SK-N-SH (cell line): ENCODE data around the gene BBS9. TPM values are rescaled to one million over a fixed set of nuclear protein-coding genes. Genes with fewer than 3 reads are reported as not detected.

Experiments
- CTCF ChIA-PET: fragments of 300-600, 350-600 bp; formaldehyde crosslinking; extraction: SDS; loops from one replicate; lab custom pipeline; 2021; lab: Yijun Ruan, JAX
- POLR2A ChIA-PET: fragments of 350-600 bp; sonication (Branson Sonifier 250); formaldehyde crosslinking; extraction: SDS; loops from one replicate; lab custom pipeline; 2020; ENCODE audit warnings: antibody characterized with exemption, inconsistent platforms; lab: Yijun Ruan, JAX
- DNase-seq: peaks from one replicate; pipeline ENCODE4 v3.0.0; 2012
- H2AFZ ChIP-seq: fragments of 200-600 bp; sonication (generic); 2 replicates; pipeline ENCODE4 v1.8.1; 2016; ENCODE audit warnings: antibody characterized with exemption, mild to moderate bottlenecking, low read depth
- H3F3A ChIP-seq: fragments of 200-600 bp; sonication (generic); replicated peaks from 2 replicates; pipeline ENCODE3; 2016; ENCODE audit warnings: antibody characterized with exemption, mild to moderate bottlenecking; ENCODE audit not compliant: insufficient read depth
- H3K27ac ChIP-seq, 2 experiments: fragments of 200-500 bp in 1 of 2; fragments of 200-600 bp in 1 of 2; sonication (Bioruptor generic) in 1 of 2; sonication (generic), shearing (Covaris generic) in 1 of 2; 2 replicates each; pipeline versions ENCODE4 v1.5.1 to v1.6.1; 2014 to 2016; ENCODE audit warnings: low read depth in 2 of 2, inconsistent platforms in 1 of 2, low read length in 1 of 2, mild to moderate bottlenecking in 1 of 2, mixed read lengths in 1 of 2
- H3K27me3 ChIP-seq: fragments of 200-600 bp; sonication (generic), shearing (Covaris generic); 2 replicates; pipeline ENCODE4 v1.6.1; 2016; ENCODE audit warnings: mixed run types; ENCODE audit not compliant: insufficient read depth
- H3K36me3 ChIP-seq, 2 experiments: fragments of 200-500 bp in 1 of 2; fragments of 200-600 bp in 1 of 2; sonication (Bioruptor generic) in 1 of 2; sonication (generic) in 1 of 2; replicated peaks in 1 of 2; 2 replicates each; pipeline versions ENCODE3 to v1.5.1; 2014 to 2016; ENCODE audit warnings: low read length in 1 of 2, mild to moderate bottlenecking in 1 of 2; ENCODE audit not compliant: insufficient read depth in 2 of 2, control insufficient read depth in 1 of 2
- H3K4me1 ChIP-seq, 2 experiments: fragments of 200-500 bp in 1 of 2; fragments of 200-600 bp in 1 of 2; sonication (Bioruptor generic) in 1 of 2; sonication (generic), shearing (Covaris generic) in 1 of 2; 2 replicates each; pipeline versions ENCODE4 v1.5.1 to v1.6.1; 2014 to 2016; ENCODE audit warnings: low read depth in 1 of 2, low read length in 1 of 2, mixed run types in 1 of 2; ENCODE audit not compliant: insufficient read depth in 2 of 2, control insufficient read depth in 1 of 2
- H3K4me2 ChIP-seq: fragments of 200-600 bp; sonication (generic), shearing (Covaris generic); 2 replicates; pipeline ENCODE4 v1.6.1; 2017; ENCODE audit warnings: mixed run types
- H3K4me3 ChIP-seq, 2 experiments: fragments of 200-500 bp in 1 of 2; fragments of 200-600 bp in 1 of 2; sonication (Bioruptor generic) in 1 of 2; sonication (generic), shearing (Covaris generic) in 1 of 2; 2 replicates each; pipeline versions ENCODE4 v1.5.1 to v1.8.1; 2014 to 2016; ENCODE audit warnings: low read depth in 2 of 2, inconsistent platforms in 1 of 2, low read length in 1 of 2, mild to moderate bottlenecking in 1 of 2, mixed read lengths in 1 of 2, moderate library complexity in 1 of 2
- H3K79me2 ChIP-seq: fragments of 200-600 bp; sonication (generic); 2 replicates; pipeline ENCODE4 v1.8.1; 2017; ENCODE audit warnings: mild to moderate bottlenecking; ENCODE audit not compliant: insufficient read depth
- H3K9ac ChIP-seq: fragments of 200-600 bp; sonication (generic); 2 replicates; pipeline ENCODE4 v1.6.1; 2017; ENCODE audit warnings: mixed run types
- H3K9me2 ChIP-seq: fragments of 200-600 bp; sonication (generic); 2 replicates; pipeline ENCODE4 v1.6.1; 2017; ENCODE audit warnings: mixed run types
- H3K9me3 ChIP-seq: fragments of 200-600 bp; sonication (generic); 2 replicates; pipeline ENCODE4 v1.6.1; 2017; ENCODE audit warnings: mixed run types, mild to moderate bottlenecking, moderate library complexity
- H4K20me1 ChIP-seq: fragments of 200-600 bp; sonication (generic); 2 replicates; pipeline ENCODE4 v1.6.1; 2017; ENCODE audit warnings: mild to moderate bottlenecking, mixed run types; ENCODE audit not compliant: insufficient read depth
- FOXJ3 ChIP-seq: sonication (generic); formaldehyde crosslinking; IDR thresholded peaks from 2 replicates; pipeline ENCODE4 v1.5.1; 2020; ENCODE audit warnings: mild to moderate bottlenecking, missing genetic modification reagents
- GATA2 ChIP-seq: sonication (generic); formaldehyde crosslinking; IDR thresholded peaks from 2 replicates; pipeline ENCODE4 v1.5.0; 2020; ENCODE audit warnings: mild to moderate bottlenecking, missing genetic modification reagents
- IRF3 ChIP-seq: fragments of 150-350 bp; IDR thresholded peaks from 2 replicates; pipeline ENCODE4 v1.6.1; 2016; ENCODE audit warnings: mild to moderate bottlenecking, low read depth, low read length
- JUND ChIP-seq: IDR thresholded peaks from 2 replicates; pipeline ENCODE4 v1.4.0; 2012
- MXI1 ChIP-seq: IDR thresholded peaks from 2 replicates; pipeline ENCODE4 v1.6.1; 2012; ENCODE audit warnings: mild to moderate bottlenecking, low read depth, low read length, improper control_type of control experiment
- NRF1 ChIP-seq: IDR thresholded peaks from 2 replicates; pipeline ENCODE4 v1.6.1; 2012; ENCODE audit warnings: low read depth, mild to moderate bottlenecking, low read length
- POLR2AphosphoS5 ChIP-seq: IDR thresholded peaks from 2 replicates; pipeline ENCODE4 v1.6.1; 2012; ENCODE audit warnings: low read depth, low read length
- REST ChIP-seq: IDR thresholded peaks from 2 replicates; pipeline ENCODE4 v1.6.1; 2012; ENCODE audit warnings: mild to moderate bottlenecking, low read depth, low read length, moderate library complexity
- RXRA ChIP-seq: IDR thresholded peaks from 2 replicates; pipeline ENCODE4 v1.4.0; 2012; ENCODE audit warnings: low read depth, mild to moderate bottlenecking, borderline replicate concordance
- USF2 ChIP-seq: fragments of 150-350 bp; IDR thresholded peaks from 2 replicates; pipeline ENCODE4 v1.6.1; 2017; ENCODE audit warnings: antibody characterized with exemption, low read length, low read depth, borderline replicate concordance
- YY1 ChIP-seq: IDR thresholded peaks from 2 replicates; pipeline ENCODE4 v1.4.0; 2012; ENCODE audit warnings: low read depth, mild to moderate bottlenecking
- ZBTB33 ChIP-seq: IDR thresholded peaks from 2 replicates; pipeline ENCODE4 v1.4.0; 2012; ENCODE audit warnings: low read depth, borderline replicate concordance
- WGBS: methylation state at CpG from one replicate; pipeline ENCODE4 v1.1.6; 2017; ENCODE audit warnings: low lambda C conversion rate; 5-methylcytosine and 5-hydroxymethylcytosine counted together
- polyA plus RNA-seq, 3 experiments: library from polyadenylated mRNA; depleted of rRNA; stranded (reverse); fragments of >200 nt; gene quantifications; 2 replicates each; pipeline ENCODE4 v1.2.3, GENCODE V29; 2012
- TF ChIP-seq, protein P1 (sequence below): IDR thresholded peaks from 2 replicates; pipeline ENCODE4; 2012

The BBS9 gene
- polyA plus RNA-seq, 1 of the 3 experiments (the other 2 are of a cell fraction) = 7.5 TPM

- POLR2A ChIA-PET = no interaction called here
- no peak for TF ChIP-seq IRF3
- no peak for TF ChIP-seq POLR2AphosphoS5
- no peak for TF ChIP-seq MXI1
- no peak for TF ChIP-seq GATA2 (CRISPR knock-in tag)
- no peak for TF ChIP-seq YY1
- TF ChIP-seq, protein P1, sequence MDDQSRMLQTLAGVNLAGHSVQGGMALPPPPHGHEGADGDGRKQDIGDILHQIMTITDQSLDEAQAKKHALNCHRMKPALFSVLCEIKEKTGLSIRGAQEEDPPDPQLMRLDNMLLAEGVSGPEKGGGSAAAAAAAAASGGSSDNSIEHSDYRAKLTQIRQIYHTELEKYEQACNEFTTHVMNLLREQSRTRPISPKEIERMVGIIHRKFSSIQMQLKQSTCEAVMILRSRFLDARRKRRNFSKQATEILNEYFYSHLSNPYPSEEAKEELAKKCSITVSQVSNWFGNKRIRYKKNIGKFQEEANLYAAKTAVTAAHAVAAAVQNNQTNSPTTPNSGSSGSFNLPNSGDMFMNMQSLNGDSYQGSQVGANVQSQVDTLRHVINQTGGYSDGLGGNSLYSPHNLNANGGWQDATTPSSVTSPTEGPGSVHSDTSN = no peak
- TF ChIP-seq ZBTB33 = no peak
- TF ChIP-seq FOXJ3 = no peak
- TF ChIP-seq JUND = no peak
- H3K4me2 ChIP-seq = no peak overlapping the region
These were observed 129.2 kb downstream of the BBS9 start for GRCh38 chr7:33258491-33258951.

GRCh38 chr7:33261585-33261984 is 132.2 kb downstream of the BBS9 start:
- no peak overlapping the region for H3K4me2 ChIP-seq
- no peak overlapping the region for H3K9ac ChIP-seq
- H3K79me2 ChIP-seq = no peaks in the 10 kb centered on the region
- H4K20me1 ChIP-seq = no peaks in the 10 kb centered on the region
- no peak for DNase-seq
- H3K36me3 ChIP-seq = peaks cover 0 to 8% of the 10 kb centered on the region in 2 experiments
- peaks cover 4% of the 10 kb centered on the region; the same call in 1 of the 2 replicates for H3K9me2 ChIP-seq
- no peaks in the 10 kb centered on the region for H3K4me1 ChIP-seq
- CTCF ChIA-PET = interaction anchor here (0.7 to 7.6 kb wide), 6 partner anchors 12 to 723 kb away, joined by 3 to 45 read pairs (median 3); no protein-coding TSS in a partner anchor
- no peak overlapping the region for H2AFZ ChIP-seq
- TF ChIP-seq REST (no peak), FOXJ3 (no peak), IRF3 (no peak), NRF1 (no peak), RXRA (no peak), USF2 (no peak)
- TF ChIP-seq, protein P1 = no peak
- no peaks in the 10 kb centered on the region for H3K9me3 ChIP-seq
- no peaks in the 10 kb centered on the region for H3F3A ChIP-seq
- 77% methylated on average over 3 of the region's 3 CpGs for WGBS
- H3K27me3 ChIP-seq = no peaks in the 10 kb centered on the region
- H3K27ac ChIP-seq = no peak overlapping the region
- POLR2A ChIA-PET = no interaction called here
- H3K4me3 ChIP-seq = no peak overlapping the region

More at GRCh38 chr7:33258491-33258951, 129.2 kb downstream of the BBS9 start:
- peaks cover 4% of the 10 kb centered on the region; the same call in 1 of the 2 replicates for H3K9me2 ChIP-seq
- H3K9ac ChIP-seq = no peak overlapping the region
- H3K4me3 ChIP-seq = no peak overlapping the region
- no peak for DNase-seq
- H3K79me2 ChIP-seq = no peaks in the 10 kb centered on the region
- CTCF ChIA-PET = interaction anchor here (1.1 to 8.7 kb wide), 3 partner anchors 15 to 674 kb away, joined by 3 to 59 read pairs (median 3); no protein-coding TSS in a partner anchor
- no peaks in the 10 kb centered on the region for H3K27me3 ChIP-seq
- H3K9me3 ChIP-seq = no peaks in the 10 kb centered on the region
- H3K36me3 ChIP-seq = peaks cover 0 to 8% of the 10 kb centered on the region in 2 experiments
- no peak overlapping the region for H3K27ac ChIP-seq
- H4K20me1 ChIP-seq = no peaks in the 10 kb centered on the region
- H3F3A ChIP-seq = no peaks in the 10 kb centered on the region
- no peaks in the 10 kb centered on the region for H3K4me1 ChIP-seq
- H2AFZ ChIP-seq = no peak overlapping the region
